ENCODE results near the gene MCRS1. TPM values are rescaled to one million over a fixed set of nuclear protein-coding genes. Genes with fewer than 3 reads are reported as not detected.

MCRS1 gene
- total RNA-seq, 4 donors from 2014 or later: 28.7 to 62.0 (median 34.6) TPM

Other genes starting within 250 kb of the MCRS1 start
- under 1 TPM in 1 of 4 donors, not detected in 3; 0.24 TPM for gene TROAP, start 244.9 kb downstream of the MCRS1 start, total RNA-seq
- not detected for gene C1QL4, start 231.0 kb downstream of the MCRS1 start, total RNA-seq
- gene DNAJC22, start 221.3 kb downstream of the MCRS1 start, total RNA-seq: under 1 TPM in 1 of 4 donors, not detected in 3; 0.24 TPM
- 1 to 10 TPM; 5.3 to 7.8 (median 6.7) TPM for gene SPATS2, start 200.7 kb downstream of the MCRS1 start, total RNA-seq
- not detected for gene KCNH3, start 29.1 kb downstream of the MCRS1 start, total RNA-seq
- 1 to 10 TPM in 1 of 4 donors, under 1 TPM in 3; 0.31 to 1.0 (median 0.70) TPM for gene FAM186B, start 37.5 kb upstream of the MCRS1 start, total RNA-seq
- gene PRPF40B, start 55.4 kb upstream of the MCRS1 start, total RNA-seq: 10 to 100 TPM; 17.6 to 21.3 (median 20.2) TPM
- gene FMNL3, start 139.3 kb upstream of the MCRS1 start, total RNA-seq: 1 to 10 TPM; 2.0 to 5.5 (median 4.9) TPM
- 100 to 1,000 TPM; 181 to 310 (median 224) TPM for gene TMBIM6, start 173.4 kb upstream of the MCRS1 start, total RNA-seq